GM19372 (cell line): ENCODE data around the gene GLP1R.
"Not testable (repeated sequence)": the region's sequence is repeated elsewhere in the genome, so short reads cannot be mapped to it uniquely, and the experiment has no call there.

Source experiments
- ATAC-seq: cut with Tn5 transposase; IDR thresholded peaks from one replicate; pipeline ENCODE4 v1.9.1; 2021; ENCODE audit warnings: mild to moderate bottlenecking, low read depth, moderate library complexity; ENCODE audit not compliant: unreplicated experiment

The GLP1R gene

GRCh38 chr6:39114704-39115599 lies 66.4 kb downstream of the GLP1R start, which contains the start of gene SAYSD1:
Gene SAYSD1 (minus strand): TSS chr6:39115186. CDS start chr6:39115089, 97 bp downstream.
- ATAC-seq, result peak; percentile 91

GRCh38 chr6:39118921-39119320 lies 70.3 kb downstream of the GLP1R start:
- ATAC-seq, result no peak

- no peak for ATAC-seq
Measured at GRCh38 chr6:39124114-39124513, 75.5 kb downstream of the GLP1R start.

GRCh38 chr6:39128106-39128505 lies 79.5 kb downstream of the GLP1R start:
- no peak for ATAC-seq

GRCh38 chr6:39128832-39129231 lies 80.3 kb downstream of the GLP1R start:
- no peak for ATAC-seq

- no peak for ATAC-seq
Measured at GRCh38 chr6:39130691-39131090, 82.1 kb downstream of the GLP1R start.

GRCh38 chr6:39134761-39135160 lies 86.2 kb downstream of the GLP1R start:
- ATAC-seq, result not testable (repeated sequence)

- not testable (repeated sequence) for ATAC-seq
Measured at GRCh38 chr6:39136207-39136606, 87.6 kb downstream of the GLP1R start.

GRCh38 chr6:39137245-39137644 lies 88.7 kb downstream of the GLP1R start:
- no peak for ATAC-seq
